Loucy (cell line): ENCODE results near the gene AMFR.

Experiments
- H2AFZ ChIP-seq: fragments of 200-600 bp; sonication (generic); 2 replicates; pipeline ENCODE4 v1.6.0; 2016; ENCODE audit warnings: antibody characterized with exemption, mild to moderate bottlenecking, low read length, moderate library complexity
- H3F3A ChIP-seq: fragments of 200-600 bp; 2 replicates; pipeline ENCODE4 v1.6.0; 2016; ENCODE audit warnings: antibody characterized with exemption, low read depth, mild to moderate bottlenecking
- H3K27me3 ChIP-seq: fragments of 200-600 bp; sonication (generic); 2 replicates; pipeline ENCODE4 v1.6.1; 2014; ENCODE audit warnings: low read length, mild to moderate bottlenecking; ENCODE audit not compliant: insufficient read depth, poor library complexity, severe bottlenecking
- H3K36me3 ChIP-seq: fragments of 200-600 bp; sonication (generic); 2 replicates; pipeline ENCODE4 v1.6.1; 2016; ENCODE audit warnings: low read length; ENCODE audit not compliant: insufficient read depth
- H3K4me1 ChIP-seq: fragments of 200-600 bp; sonication (generic); 2 replicates; pipeline ENCODE4 v1.5.1; 2014; ENCODE audit warnings: low read length, mild to moderate bottlenecking; ENCODE audit not compliant: insufficient read depth, poor library complexity, severe bottlenecking
- H3K4me2 ChIP-seq: fragments of 200-600 bp; sonication (generic); 2 replicates; pipeline ENCODE4 v1.6.0; 2014; ENCODE audit warnings: antibody characterized with exemption, low read length, low read depth, mild to moderate bottlenecking; ENCODE audit not compliant: poor library complexity, severe bottlenecking
- H3K4me3 ChIP-seq: fragments of 200-600 bp; sonication (generic); 2 replicates; pipeline ENCODE4 v1.5.1; 2014; ENCODE audit warnings: low read length, mild to moderate bottlenecking, mixed read lengths; ENCODE audit not compliant: poor library complexity, severe bottlenecking
- H3K79me2 ChIP-seq: fragments of 200-600 bp; sonication (generic); 2 replicates; pipeline ENCODE4 v1.6.1; 2014; ENCODE audit warnings: low read length; ENCODE audit not compliant: insufficient read depth
- H3K9ac ChIP-seq: fragments of 200-600 bp; sonication (generic); 2 replicates; pipeline ENCODE4 v1.6.0; 2014; ENCODE audit warnings: mild to moderate bottlenecking, low read depth, low read length, moderate library complexity; ENCODE audit not compliant: poor library complexity, severe bottlenecking
- H3K9me2 ChIP-seq: fragments of 200-600 bp; sonication (generic); replicated peaks from 2 replicates; pipeline ENCODE4 v1.6.1; 2016; ENCODE audit warnings: low read depth, low read length, mixed read lengths
- H3K9me3 ChIP-seq: fragments of 200-600 bp; sonication (generic); 2 replicates; pipeline ENCODE4 v1.6.1; 2014; ENCODE audit warnings: mild to moderate bottlenecking, antibody characterized with exemption, low read length, low read depth; ENCODE audit not compliant: insufficient read depth
- H4K20me1 ChIP-seq: fragments of 200-600 bp; sonication (generic); 2 replicates; pipeline ENCODE4 v1.6.0; 2014; ENCODE audit warnings: antibody characterized with exemption, low read length, mild to moderate bottlenecking; ENCODE audit not compliant: insufficient read depth, poor library complexity, severe bottlenecking
- EZH2phosphoT487 ChIP-seq: fragments of 200-600 bp; IDR thresholded peaks from 2 replicates; pipeline ENCODE4 v1.6.1; 2018; ENCODE audit warnings: antibody characterized with exemption, mild to moderate bottlenecking, moderate library complexity, borderline replicate concordance
- TF ChIP-seq, protein P1 (sequence below): fragments of 200-600 bp; sonication (generic); conservative IDR thresholded peaks from 2 replicates; pipeline ENCODE4 v1.5.1; 2014; ENCODE audit warnings: mild to moderate bottlenecking, antibody characterized with exemption, low read length

Gene AMFR

DNA sequence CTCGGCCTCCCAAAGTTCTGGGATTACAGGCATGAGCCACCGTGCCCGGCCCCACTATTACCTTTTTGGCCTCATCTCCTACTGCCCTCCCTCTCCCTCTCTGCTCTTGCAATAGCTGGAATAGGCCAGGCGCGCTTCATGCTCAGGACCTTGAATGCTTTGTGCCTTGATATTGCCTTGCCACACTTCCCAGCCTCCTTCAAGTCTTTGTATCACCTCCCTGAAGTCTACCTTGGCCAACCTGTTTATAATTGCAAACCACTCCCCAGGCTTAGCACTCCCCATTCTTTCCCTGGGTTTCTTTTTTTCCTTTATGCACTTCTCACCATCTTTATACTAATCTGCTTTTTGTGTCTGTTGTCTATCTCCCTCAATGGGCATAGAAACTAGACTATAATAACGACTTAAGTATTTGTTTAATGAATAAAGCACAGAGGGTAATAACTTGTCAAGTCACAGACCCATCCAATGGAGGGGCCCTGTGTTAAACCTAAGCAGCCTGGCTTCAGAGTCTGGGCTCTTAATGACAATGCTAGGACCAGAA is 32.7 kb upstream of the AMFR start:
- H3K9me2 ChIP-seq: no peaks in the 10 kb centered on the region
- H3K36me3 ChIP-seq: peaks cover 15% of the 10 kb centered on the region; the same call in 1 of the 2 replicates
- H4K20me1 ChIP-seq: peaks cover 4% of the 10 kb centered on the region
- no peak for TF ChIP-seq EZH2phosphoT487
- TF ChIP-seq, protein P1, sequence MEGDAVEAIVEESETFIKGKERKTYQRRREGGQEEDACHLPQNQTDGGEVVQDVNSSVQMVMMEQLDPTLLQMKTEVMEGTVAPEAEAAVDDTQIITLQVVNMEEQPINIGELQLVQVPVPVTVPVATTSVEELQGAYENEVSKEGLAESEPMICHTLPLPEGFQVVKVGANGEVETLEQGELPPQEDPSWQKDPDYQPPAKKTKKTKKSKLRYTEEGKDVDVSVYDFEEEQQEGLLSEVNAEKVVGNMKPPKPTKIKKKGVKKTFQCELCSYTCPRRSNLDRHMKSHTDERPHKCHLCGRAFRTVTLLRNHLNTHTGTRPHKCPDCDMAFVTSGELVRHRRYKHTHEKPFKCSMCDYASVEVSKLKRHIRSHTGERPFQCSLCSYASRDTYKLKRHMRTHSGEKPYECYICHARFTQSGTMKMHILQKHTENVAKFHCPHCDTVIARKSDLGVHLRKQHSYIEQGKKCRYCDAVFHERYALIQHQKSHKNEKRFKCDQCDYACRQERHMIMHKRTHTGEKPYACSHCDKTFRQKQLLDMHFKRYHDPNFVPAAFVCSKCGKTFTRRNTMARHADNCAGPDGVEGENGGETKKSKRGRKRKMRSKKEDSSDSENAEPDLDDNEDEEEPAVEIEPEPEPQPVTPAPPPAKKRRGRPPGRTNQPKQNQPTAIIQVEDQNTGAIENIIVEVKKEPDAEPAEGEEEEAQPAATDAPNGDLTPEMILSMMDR: no peak
- no peaks in the 10 kb centered on the region for H3K9me3 ChIP-seq
- peaks cover 8% of the 10 kb centered on the region for H3K4me1 ChIP-seq
- no peak overlapping the region for H3K9ac ChIP-seq
- H3F3A ChIP-seq: no peaks in the 10 kb centered on the region
- no peak overlapping the region for H2AFZ ChIP-seq
- H3K4me3 ChIP-seq: no peak overlapping the region
- no peak overlapping the region for H3K4me2 ChIP-seq
- no peaks in the 10 kb centered on the region for H3K27me3 ChIP-seq
- H3K79me2 ChIP-seq: peaks cover 16% of the 10 kb centered on the region

DNA sequence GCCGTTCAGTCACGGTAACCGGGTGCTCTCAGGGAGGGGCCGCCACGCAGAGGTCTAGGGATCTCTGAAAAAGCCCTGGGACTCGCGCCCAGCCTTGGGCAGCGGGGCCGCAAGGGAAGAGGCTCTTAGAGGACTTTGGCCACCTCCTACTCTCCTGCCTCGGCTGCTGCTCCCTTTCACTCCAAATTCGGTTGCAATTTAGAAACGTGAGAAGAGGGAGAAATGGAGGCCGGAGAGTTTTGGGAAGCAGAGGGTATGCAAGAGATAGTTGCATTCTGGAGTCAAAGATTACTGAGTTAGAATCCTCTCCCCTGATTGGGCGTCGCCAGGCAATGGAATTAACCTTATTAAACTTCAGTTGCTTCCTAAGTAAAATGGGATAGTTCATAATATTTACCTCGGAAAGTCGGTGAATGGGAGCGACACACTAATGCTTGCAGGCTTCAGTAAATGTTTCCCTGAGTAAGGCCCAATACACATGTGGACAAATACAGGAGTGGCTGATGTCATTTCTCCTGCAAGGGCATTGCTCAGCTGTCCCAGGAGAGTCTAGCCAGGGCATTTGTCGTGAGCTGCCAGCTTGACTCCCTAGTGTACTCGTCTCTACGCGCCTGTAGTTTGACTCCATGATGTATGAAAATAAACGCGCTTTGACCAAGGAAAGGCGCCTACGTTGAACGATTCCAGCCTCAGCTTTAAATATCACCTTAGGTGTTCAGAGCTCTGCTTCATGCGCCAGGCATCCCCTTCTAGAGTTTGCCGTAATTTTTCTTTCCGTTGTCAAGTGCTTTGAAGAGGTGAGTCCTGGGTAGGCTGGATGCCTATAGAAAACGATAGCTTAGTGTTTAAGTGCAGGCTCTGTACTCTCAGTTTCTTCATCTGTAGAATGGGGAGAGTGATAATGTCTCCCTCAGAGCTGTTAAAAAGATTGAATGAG is 26.7 kb upstream of the AMFR start:
- Histone ChIP-seq H3K27me3 (no peaks in the 10 kb centered on the region), H2AFZ (peak overlapping the region; percentile 79), H3K36me3 (peaks cover under 1% of the 10 kb centered on the region; the same call in 1 of the 2 replicates), H3K9me3 (no peaks in the 10 kb centered on the region), H3K4me1 (peaks cover 48% of the 10 kb centered on the region), H3K79me2 (peaks cover 74% of the 10 kb centered on the region), H3F3A (no peaks in the 10 kb centered on the region), H3K9me2 (no peaks in the 10 kb centered on the region), H3K9ac (peak overlapping the region; percentile 78), H3K4me2 (peak overlapping the region; percentile 90), H4K20me1 (peaks cover 44% of the 10 kb centered on the region), H3K4me3 (peak overlapping the region; percentile 87)
- TF ChIP-seq, protein P1: no peak
- no peak for TF ChIP-seq EZH2phosphoT487

DNA sequence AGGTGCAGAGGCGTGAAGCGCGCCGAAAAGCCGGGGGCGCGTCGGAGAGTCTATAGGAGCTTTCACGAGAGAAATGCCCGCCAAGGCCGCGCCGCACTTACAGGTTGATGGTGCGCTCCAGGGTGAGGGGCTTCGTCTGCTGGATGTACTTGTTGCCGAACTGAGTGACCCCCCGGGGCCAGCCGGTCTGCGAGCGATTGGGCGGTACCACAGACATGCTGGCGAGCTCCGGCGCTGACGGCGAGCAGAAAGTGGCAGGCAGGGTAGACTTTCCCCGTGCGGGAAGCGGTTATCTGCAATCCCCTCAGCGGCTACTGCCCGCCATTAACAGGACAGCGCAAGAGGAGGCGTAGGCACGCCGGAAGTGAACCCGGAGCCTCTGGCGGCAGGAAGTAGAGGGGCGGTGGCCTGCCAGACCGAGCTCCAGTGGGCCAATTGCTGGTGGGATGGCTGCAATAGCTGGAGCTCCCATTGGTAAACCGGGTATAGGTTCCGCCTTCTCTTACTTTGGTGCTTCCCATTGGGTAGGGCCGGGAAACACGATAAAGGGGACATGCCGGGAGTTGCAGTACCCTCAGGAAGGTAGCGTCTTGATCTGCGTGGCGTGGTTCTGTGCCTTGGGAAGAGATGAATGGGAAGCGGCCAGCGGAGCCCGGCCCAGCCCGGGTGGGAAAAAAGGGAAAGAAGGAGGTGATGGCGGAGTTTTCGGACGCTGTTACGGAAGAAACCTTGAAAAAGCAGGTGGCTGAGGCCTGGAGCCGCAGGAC is 25.8 kb upstream of the AMFR start, which contains the start of the genes NUDT21 and OGFOD1:
NUDT21 (minus strand) TSS at position 347 of the 767 bp plus-strand sequence; CDS start at position 217, 130 bp downstream.
OGFOD1 (plus strand) TSS at position 569 of the 767 bp plus-strand sequence; CDS start at position 628, 59 bp downstream.
- no peaks in the 10 kb centered on the region for H3K9me3 ChIP-seq
- peak within 1 kb of the TSS; percentile 87 for H3K4me3 ChIP-seq
- H3K4me1 ChIP-seq: peaks cover 56% of the 10 kb centered on the region
- no peaks in the 10 kb centered on the region for H3K9me2 ChIP-seq
- H3F3A ChIP-seq: no peaks in the 10 kb centered on the region
- TF ChIP-seq EZH2phosphoT487: no peak
- TF ChIP-seq, protein P1: no peak
- H3K27me3 ChIP-seq: no peaks in the 10 kb centered on the region
- H4K20me1 ChIP-seq: peaks cover 52% of the 10 kb centered on the region
- peak within 1 kb of the TSS; percentile 84 for H2AFZ ChIP-seq
- peak within 1 kb of the TSS; percentile 88 for H3K9ac ChIP-seq
- peaks cover 8% of the 10 kb centered on the region; the same call in 1 of the 2 replicates for H3K36me3 ChIP-seq
- H3K4me2 ChIP-seq: peak within 1 kb of the TSS; percentile 96
- peaks cover 82% of the 10 kb centered on the region for H3K79me2 ChIP-seq
